Cardiac fibroblast (primary cell): ENCODE results near the gene GRB2.
"Not testable (repeated sequence)": the region's sequence is repeated elsewhere in the genome, so short reads cannot be mapped to it uniquely, and the experiment has no call there.

Experiments used
- DNase-seq, 2 donors: peaks; one replicate each; pipeline versions ENCODE4 v3.0.0 to v3.0.0-alpha.2; 2010; ENCODE audit warnings: low read depth in 2 of 2
- H3K4me3 ChIP-seq, 2 donors: replicated peaks in 1 of 2; 1 replicate in 1 of 2; 2 replicates in 1 of 2; pipeline ENCODE4 v1.5.1; 2011; ENCODE audit warnings: low read depth in 2 of 2, low read length in 2 of 2, mild to moderate bottlenecking in 2 of 2, moderate library complexity in 1 of 2
- CTCF ChIP-seq: IDR thresholded peaks from one replicate; pipeline ENCODE4 v1.5.1; 2011; ENCODE audit warnings: low read depth, mild to moderate bottlenecking, low read length, inconsistent platforms

The GRB2 gene

GRCh38 chr17:75352079-75352569 lies 53.4 kb downstream of the GRB2 start:
- no peak overlapping the region for H3K4me3 ChIP-seq
- no peak for TF ChIP-seq CTCF
- no peak for DNase-seq

DNA sequence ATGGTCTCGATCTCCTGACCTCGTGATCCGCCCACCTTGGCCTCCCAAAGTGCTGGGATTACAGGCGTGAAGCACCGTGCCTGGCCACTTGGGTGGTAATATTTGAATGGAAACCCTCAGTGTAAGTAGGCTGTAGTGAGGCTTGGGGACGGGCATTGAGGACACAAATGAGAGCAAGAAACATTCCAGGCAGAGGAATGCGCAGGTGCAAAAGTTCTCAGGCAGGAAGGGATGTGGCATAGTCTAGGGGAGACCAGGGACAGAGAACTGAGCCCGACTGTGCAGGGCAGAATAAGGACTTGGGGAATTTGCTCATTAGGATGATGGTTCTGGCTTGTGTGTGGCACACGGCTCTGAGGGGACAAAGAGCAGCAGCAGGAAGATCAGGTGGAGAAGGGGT lies 54.8 kb downstream of the GRB2 start:
- TF ChIP-seq CTCF = no peak
- DNase-seq = no peak
- H3K4me3 ChIP-seq = no peak overlapping the region

DNA sequence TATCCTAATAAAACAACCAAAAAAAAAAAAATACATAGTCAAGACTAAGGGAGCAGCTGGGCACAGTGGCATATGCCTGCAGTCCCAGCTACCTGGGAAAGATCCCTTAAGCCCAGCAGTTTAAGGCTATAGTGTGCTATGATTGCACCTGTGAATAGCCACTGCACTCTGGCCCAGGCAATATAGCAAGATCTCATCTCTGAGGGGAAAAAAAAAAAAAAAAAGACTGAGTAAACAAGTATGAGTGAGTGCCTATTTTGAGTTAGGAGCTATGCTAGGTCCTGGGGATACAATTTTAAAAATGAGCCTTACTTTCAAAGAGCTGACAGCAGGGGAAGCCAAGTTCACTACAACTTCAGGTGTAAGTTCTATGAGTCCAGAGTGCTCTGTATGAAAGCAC lies 55.4 kb downstream of the GRB2 start:
- TF ChIP-seq CTCF = no peak
- H3K4me3 ChIP-seq = no peak overlapping the region
- DNase-seq = no peak

GRCh38 chr17:75349589-75349988 lies 55.9 kb downstream of the GRB2 start:
- TF ChIP-seq CTCF = no peak
- DNase-seq = no peak
- no peak overlapping the region for H3K4me3 ChIP-seq

DNA sequence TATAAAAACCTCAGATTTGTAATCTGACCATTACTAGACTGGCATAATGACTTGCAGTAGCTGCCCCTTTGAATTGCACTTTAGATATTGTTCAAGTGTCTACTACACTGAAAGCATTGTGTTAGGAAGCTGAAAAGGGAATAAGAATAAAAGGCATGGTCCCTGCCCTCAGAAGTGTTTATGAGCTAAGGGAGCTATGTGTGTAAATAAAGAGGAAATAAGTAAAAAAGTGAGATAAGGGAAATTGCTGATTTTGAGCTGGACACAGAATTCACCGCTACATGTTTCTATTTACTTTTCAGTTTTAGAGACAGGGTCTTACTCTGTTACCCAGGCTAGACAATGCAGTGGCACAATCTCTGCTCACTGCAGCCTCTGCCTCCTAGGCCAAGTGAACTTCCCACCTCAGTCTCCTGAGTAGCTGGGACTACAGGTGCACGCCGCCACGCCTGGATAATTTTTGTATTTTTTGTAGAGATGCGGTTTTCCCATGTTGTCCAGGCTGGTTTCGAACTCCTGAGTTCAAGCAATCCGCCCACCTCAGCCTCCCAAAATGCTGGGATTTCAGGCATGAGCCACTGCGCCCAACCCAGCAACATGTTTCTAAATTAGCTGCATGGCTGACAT lies 57.0 kb downstream of the GRB2 start:
- no peak for DNase-seq
- no peak for TF ChIP-seq CTCF
- no peak overlapping the region for H3K4me3 ChIP-seq

GRCh38 chr17:75346906-75347305 lies 58.6 kb downstream of the GRB2 start:
- TF ChIP-seq CTCF = no peak
- H3K4me3 ChIP-seq = no peak overlapping the region
- DNase-seq = peak in 1 of 2 donors; percentile 46

DNA sequence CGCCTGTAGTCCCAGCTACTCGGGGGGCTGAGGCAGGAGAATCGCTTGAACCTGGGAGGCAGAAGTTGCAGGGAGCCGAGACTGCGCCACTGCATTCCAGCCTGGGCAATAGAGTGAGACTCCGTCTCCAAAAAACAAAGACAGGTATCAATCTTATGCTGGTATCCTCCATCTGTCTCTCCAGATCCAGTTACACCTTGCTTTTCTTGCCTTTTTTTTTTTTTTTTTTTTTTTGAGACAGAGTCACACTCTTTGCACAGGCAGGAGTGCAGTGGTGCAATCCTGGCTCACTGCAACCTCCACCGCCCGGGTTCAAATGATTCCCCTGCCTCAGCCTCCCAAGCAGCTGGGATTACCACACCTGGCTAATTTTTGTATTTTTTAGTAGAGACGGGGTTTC lies 59.1 kb downstream of the GRB2 start:
- not testable (repeated sequence) for DNase-seq, H3K4me3 ChIP-seq
